ENCODE results near the gene MCM3AP.

MCM3AP gene

GRCh38 chr21:46285761-46286647 lies 593 bp upstream of the MCM3AP start, which contains the start of gene YBEY:
YBEY (plus strand) TSS chr21:46286342; CDS start chr21:46286914, 572 bp downstream.
- TF ChIP-seq, protein P1, sequence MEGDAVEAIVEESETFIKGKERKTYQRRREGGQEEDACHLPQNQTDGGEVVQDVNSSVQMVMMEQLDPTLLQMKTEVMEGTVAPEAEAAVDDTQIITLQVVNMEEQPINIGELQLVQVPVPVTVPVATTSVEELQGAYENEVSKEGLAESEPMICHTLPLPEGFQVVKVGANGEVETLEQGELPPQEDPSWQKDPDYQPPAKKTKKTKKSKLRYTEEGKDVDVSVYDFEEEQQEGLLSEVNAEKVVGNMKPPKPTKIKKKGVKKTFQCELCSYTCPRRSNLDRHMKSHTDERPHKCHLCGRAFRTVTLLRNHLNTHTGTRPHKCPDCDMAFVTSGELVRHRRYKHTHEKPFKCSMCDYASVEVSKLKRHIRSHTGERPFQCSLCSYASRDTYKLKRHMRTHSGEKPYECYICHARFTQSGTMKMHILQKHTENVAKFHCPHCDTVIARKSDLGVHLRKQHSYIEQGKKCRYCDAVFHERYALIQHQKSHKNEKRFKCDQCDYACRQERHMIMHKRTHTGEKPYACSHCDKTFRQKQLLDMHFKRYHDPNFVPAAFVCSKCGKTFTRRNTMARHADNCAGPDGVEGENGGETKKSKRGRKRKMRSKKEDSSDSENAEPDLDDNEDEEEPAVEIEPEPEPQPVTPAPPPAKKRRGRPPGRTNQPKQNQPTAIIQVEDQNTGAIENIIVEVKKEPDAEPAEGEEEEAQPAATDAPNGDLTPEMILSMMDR (IDR thresholded peaks at IDR 0.05; ENCODE audit: extremely low read depth, missing control alignments) = peak; percentile 17
- peak; percentile 99 for DNase-seq (ENCODE audit: low spot score)

DNA sequence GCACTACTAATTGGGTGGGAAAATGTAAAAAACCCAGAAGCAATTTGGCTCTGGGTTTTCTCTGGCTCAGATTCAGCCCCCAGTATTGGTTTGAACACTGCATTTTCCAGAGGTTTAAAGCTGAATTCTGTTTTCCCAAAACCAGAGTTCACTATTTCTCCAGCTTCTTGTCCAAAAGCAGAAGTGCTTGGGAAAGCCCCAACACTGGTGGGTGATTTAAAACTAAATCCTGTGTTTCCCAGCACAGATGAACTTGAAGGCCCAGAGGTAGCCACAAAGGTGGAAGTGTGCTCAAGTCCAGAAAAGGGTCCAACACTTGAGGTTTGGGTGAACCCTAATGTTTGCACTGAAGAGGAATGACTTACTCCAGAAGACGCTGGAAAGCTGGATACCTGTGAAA lies 678 bp downstream of the MCM3AP start:
- TF ChIP-seq, protein P1 (IDR thresholded peaks at IDR 0.05; ENCODE audit: extremely low read depth, missing control alignments) = no peak
- no peak for DNase-seq (ENCODE audit: low spot score)

DNA sequence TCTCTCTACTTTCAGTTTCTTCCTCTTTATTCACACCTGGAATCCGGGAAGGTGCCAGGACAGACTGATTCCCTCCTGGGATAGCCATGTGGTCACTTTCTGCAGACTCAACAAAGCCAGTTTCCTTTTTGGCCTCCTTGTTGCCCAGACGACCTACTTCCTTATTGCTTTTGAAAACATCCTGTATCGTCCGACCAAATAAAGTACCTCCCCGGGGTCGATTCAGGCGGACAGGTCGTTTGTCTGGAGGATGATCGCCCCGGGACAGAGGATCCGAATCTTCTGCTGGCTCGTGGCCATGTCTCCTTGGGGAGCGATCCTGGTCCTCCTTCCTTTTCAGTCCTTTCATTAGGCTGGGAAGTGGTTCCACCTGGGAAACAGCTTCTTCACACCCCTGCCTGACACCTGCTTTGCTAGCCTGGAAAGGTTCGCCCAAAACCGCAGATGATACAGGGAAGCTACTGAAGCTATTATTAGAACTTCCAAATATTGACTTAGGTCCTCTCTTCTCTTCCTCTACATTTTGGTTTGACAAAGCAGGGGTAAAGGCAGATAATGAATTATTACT lies 1.2 kb downstream of the MCM3AP start:
- TF ChIP-seq, protein P1 (IDR thresholded peaks at IDR 0.05; ENCODE audit: extremely low read depth, missing control alignments) = no peak
- no peak for DNase-seq (ENCODE audit: low spot score)

DNA sequence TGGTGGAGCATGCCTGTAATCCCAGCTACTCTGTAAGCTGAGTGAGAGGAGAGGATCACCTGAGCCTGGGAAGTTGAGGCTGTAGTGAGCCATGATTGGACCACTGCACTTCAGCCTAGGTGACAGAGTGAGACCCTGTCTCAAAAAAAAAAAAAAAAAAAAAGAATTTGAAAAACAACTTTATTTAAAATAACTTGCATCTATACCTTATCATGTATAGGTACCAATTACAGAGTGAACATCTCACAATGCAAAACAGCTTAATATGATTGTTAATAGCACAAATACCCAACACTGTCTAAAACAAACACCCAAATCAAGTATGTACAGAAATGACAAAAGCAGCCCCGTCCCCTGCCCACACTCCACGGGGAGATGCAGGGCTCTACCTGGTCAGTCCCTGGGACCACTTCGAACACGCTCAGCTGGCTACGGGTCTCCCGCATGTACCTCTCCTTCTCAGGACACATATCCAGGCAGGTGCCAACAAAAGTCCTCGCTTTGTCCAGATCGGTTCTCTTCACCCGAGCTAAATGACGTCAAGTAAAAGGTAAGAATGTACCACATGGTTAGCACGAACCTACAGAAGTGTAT lies 10.5 kb downstream of the MCM3AP start:
- DNase-seq (ENCODE audit: low spot score) = no peak
- TF ChIP-seq, protein P1 (IDR thresholded peaks at IDR 0.05; ENCODE audit: extremely low read depth, missing control alignments) = no peak

- TF ChIP-seq, protein P1 (IDR thresholded peaks at IDR 0.05; ENCODE audit: extremely low read depth, missing control alignments) = no peak
- DNase-seq (ENCODE audit: low spot score) = no peak
Observed at GRCh38 chr21:46273341-46273740, 12.1 kb downstream of the MCM3AP start.

GRCh38 chr21:46269466-46269865 lies 15.9 kb downstream of the MCM3AP start:
- TF ChIP-seq, protein P1 (IDR thresholded peaks at IDR 0.05; ENCODE audit: extremely low read depth, missing control alignments) = no peak
- DNase-seq (ENCODE audit: low spot score) = no peak

GRCh38 chr21:46268371-46268770 lies 17.0 kb downstream of the MCM3AP start:
- no peak for DNase-seq (ENCODE audit: low spot score)
- TF ChIP-seq, protein P1 (IDR thresholded peaks at IDR 0.05; ENCODE audit: extremely low read depth, missing control alignments) = no peak

All from GM20000 (cell line).